UCSD-AML1 (cell line): ENCODE measurements around the gene PCDH17.

Experiments
- DNase-seq: peaks from one replicate; lab custom pipeline; 2025; ENCODE audit not compliant: unreplicated experiment; lab: John Stamatoyannopoulos, UW

Gene PCDH17

GRCh38 chr13:57724486-57725272 is 93.1 kb downstream of the PCDH17 start:
- peak; percentile 2 for DNase-seq

GRCh38 chr13:57725480-57725879 is 93.9 kb downstream of the PCDH17 start:
- no peak for DNase-seq

DNA sequence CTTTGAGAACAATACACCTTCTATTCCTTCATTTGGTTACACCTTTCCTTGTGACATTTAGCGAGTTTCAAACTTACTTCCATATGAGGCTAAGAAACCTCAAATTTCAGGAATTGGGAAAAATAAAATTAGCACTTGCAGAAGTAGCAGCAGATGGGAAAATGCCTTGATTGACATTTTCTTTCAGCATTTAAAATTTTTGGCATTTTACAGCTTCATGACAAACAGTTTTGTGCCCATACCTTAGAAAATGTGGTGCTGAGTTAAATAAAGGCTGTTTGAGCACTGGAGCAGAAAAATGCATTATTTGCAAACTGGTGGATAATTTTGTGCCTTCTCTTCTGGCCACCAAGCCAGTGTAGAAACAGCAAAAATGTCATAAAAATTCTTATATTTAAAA is 95.4 kb downstream of the PCDH17 start:
- no peak for DNase-seq

- no peak for DNase-seq
Observed at GRCh38 chr13:57734306-57734705, 102.8 kb downstream of the PCDH17 start.

DNA sequence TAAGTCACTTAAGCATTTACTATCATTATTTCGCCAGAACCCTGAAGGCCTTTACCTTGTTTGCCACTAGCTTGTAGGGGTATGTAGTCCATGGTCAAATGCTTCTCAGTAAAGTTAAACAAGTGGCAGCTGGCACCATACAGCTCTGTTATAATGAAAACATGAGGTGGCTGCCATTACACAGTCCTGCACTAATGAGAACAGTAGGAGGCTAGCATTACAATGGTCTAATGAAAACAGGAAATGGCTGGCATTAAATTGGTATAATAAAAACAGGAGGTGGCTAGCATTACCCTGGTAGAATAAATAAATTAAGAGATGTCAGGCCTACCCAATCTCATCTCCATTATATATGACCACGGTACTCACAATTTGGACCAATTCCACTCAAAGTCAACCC is 107.5 kb downstream of the PCDH17 start:
- no peak for DNase-seq

DNA sequence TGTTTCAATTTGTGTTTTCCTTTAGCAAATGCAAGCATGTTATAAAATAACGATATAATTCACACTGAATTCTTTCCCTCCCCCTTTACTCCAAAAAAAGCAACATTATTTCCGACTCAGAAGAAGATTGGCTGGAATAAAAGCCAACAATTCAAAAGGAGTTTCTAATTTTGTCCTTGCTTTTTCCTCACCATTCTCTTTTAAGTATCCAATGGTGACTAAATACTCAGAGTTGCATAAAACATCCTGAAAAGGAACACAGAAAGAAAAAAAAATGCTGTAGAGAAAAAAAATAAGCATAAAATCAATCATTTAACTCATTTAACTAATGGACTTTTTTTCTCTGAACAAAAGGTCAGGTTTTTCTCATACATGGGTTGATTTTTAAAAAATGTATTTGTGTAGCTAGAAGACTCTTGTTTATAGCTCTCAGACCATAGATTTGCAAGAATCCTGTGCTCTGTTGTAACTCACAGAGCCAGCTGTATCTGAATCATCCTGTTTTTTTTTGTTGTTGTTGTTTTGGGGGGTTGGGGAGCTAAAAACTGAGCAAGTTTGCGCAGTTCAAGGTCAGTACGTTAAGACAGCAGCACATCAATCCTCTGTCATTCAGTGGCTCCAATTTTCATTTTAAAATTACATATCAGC is 108.1 kb downstream of the PCDH17 start:
- DNase-seq = no peak

GRCh38 chr13:57740719-57741118 is 109.2 kb downstream of the PCDH17 start:
- no peak for DNase-seq

DNA sequence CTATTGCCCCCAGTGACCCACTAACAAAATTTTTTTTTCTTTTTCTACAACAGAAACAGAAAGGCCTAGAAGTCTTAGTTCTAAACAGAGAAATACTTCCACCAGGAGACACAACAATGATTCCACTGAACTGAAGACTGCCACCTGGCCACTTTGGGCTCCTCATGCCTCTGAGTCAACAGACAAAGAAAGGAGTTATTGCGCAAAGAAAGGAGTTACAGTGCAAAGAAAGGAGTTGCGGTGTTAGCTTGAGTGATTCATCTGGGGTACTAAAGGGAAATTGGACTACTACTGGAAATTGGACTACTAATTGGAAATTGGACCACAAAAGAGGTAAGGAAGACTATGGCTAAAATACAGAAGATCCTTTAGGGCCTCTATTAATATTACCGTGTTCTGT is 116.6 kb downstream of the PCDH17 start:
- DNase-seq = no peak

DNA sequence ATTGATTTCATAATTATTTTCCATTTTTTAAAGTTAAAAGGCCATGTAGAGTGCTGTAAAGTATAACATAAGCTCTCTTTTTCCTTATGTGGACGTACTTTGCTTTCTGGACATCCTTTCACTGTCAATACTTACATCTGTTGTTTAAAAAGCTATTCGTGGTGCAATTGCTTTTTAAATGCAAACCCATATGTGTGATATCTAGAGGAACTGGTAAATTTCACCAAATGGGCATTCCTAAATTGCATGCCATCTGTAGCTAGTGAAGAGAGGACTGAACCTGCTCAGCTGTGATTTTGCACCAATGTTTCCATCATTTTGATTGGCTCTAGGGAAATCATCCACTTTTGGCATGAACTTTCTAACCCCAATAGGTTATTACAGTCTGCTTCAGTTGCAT is 129.4 kb downstream of the PCDH17 start:
- no peak for DNase-seq

- no peak for DNase-seq
Observed at GRCh38 chr13:57763689-57764088, 132.1 kb downstream of the PCDH17 start.
